GM10266 (cell line): Measurements from ENCODE around the gene IFNGR2.

ENCODE experiments used
- DNase-seq: peaks from one replicate; pipeline ENCODE4 v3.0.0; 2012; ENCODE audit errors: extremely low spot score
- TF ChIP-seq, protein P1 (sequence below): IDR thresholded peaks from 2 replicates; pipeline ENCODE4 v1.5.1; 2012; ENCODE audit warnings: mild to moderate bottlenecking, low read depth; ENCODE audit not compliant: control insufficient read depth, insufficient read depth; ENCODE audit errors: missing control alignments

The IFNGR2 gene

DNA sequence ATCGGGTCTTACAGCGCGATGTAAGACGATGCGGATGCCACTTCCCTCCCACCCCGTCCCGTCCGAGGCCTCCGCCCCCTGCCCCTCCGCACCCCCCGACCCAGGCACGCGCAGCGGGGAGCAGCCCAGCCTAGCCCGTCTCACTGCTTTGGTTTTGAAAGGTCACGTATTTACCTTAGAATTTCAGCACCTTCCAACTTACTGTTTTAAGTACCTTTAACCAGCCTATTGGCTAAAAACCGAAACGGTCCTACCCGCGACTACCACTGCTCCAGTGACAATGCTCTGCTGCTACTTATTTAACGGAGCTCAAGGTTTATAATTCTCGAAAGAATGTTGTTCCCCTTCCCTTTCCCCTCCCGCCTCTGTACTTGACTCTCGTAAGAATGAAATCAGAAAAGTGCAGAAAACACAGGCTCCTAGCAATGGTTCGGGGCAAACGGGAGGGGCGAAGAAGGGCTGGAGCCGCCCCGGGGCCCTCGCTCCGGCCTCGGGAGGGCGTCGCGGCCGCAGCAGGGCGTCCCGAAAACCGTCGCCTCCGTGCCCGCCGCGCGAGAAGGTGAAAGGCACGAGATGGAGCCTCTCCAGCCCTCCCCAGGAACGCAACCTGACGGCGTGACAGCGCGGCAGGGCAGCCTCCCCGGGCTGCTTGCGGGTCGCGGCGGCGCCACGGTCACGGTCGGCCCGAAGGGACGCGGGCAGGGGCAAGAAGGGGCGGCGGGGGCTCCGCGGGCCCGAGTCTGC, 75.9 kb downstream of the IFNGR2 start:
- DNase-seq: peak; percentile 62
- TF ChIP-seq, protein P1, sequence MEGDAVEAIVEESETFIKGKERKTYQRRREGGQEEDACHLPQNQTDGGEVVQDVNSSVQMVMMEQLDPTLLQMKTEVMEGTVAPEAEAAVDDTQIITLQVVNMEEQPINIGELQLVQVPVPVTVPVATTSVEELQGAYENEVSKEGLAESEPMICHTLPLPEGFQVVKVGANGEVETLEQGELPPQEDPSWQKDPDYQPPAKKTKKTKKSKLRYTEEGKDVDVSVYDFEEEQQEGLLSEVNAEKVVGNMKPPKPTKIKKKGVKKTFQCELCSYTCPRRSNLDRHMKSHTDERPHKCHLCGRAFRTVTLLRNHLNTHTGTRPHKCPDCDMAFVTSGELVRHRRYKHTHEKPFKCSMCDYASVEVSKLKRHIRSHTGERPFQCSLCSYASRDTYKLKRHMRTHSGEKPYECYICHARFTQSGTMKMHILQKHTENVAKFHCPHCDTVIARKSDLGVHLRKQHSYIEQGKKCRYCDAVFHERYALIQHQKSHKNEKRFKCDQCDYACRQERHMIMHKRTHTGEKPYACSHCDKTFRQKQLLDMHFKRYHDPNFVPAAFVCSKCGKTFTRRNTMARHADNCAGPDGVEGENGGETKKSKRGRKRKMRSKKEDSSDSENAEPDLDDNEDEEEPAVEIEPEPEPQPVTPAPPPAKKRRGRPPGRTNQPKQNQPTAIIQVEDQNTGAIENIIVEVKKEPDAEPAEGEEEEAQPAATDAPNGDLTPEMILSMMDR: peak; percentile 36

DNA sequence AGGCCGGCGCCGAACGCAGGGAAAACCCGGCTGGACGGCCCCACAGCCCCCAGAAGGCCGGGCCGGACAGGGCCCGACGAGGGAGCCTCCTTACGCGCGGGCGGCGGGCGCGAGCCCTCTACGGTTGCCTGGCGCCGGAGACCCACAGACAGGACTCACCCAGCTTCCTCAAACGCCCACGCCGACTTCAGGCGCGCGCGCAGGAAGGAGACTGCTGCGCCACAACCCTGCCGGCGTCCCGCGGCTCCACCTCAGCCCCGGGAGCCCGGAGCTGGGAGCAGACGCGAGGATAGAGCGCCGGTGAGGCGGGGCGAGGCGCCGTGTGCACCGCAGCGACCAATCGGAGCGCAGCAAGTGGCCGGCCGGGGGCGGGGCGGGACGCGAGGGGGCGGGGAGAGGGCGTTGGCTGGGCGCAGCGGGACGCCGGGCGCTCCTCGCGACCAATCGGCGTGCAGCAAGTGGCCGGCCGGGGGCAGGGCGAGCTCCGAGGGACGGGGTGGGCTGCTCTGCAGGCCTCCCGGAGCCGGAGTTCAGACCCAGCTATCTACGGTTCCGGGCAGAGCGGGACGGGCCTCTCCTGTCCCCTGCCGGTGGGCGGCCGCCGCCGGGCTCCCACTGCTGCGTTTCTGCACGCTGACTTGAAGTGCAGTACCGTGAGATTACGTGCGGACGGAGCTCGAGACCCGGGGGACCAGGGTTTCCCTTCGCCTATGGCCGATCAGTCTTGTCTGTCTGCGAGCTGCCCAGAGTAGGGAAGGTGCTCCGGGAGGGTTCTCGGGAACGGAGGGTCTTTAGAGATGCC, 76.7 kb downstream of the IFNGR2 start, which contains the start of gene TMEM50B:
Gene TMEM50B (minus strand): TSS at position 296 of the 802 bp plus-strand sequence. CDS start 11,089 bp downstream, outside the sequence.
- peak; percentile 98 for DNase-seq
- TF ChIP-seq, protein P1: peak; percentile 34

DNA sequence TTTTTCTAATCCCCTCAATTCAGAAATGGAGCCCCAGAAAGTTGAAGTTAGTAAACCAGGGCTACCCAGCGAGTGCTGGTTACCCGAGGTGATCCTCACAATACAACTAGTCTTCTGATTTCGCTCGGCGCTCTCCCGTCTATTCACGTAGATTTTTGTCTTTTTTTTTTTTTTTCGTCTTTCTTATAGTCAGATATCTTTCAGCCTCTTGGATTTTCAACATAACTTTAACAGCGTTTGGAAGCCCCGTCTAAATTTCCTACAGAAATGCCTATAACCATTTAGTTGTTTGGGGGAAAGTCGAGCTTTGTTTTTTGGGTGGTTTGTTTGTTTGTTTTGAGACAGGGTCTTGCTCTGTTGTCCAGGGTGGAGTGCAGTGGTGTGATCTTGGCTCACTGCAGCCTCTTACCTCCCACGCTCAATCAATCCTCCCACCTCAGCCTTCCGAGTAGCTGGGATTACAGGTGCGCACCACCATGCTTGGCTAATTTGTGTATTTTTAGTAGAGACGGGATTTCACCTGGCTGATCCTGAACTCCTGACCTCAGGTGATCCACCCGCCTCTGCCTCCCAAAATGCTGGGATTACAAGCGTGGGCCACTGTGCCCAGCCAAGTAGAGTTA, 77.4 kb downstream of the IFNGR2 start:
- no peak for DNase-seq
- TF ChIP-seq, protein P1: no peak

DNA sequence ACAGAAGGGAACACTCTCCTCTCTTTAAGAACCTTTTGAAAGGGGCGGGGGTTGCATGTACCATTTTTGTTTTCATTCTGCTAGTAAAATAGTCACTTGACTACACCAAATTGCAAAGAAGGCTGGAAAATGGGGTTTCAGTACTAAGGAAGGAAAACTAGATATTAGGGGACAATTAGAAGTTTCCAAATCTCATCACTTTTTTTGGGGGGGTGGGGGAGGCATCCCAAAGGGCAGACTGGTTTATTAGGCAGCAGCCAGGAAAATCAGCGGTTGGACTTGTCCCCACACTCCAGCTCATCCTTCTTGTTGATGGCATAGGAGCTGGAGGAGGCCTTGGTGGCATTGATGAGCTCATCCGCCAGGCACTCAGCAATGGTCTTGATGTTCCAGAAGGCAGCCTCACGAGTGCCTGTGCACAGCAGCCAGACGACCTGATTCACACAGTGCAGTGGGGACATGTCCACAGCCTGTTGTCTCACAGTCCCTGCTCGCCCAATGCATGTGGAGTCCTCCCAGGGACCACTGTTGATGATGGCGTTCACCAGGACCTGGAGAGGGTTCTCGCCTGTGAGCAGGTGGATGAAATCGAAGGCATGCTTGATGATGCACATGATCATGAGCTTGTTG, 78.2 kb downstream of the IFNGR2 start:
- no peak for DNase-seq
- TF ChIP-seq, protein P1: no peak
